Measurements from ENCODE around the gene MPZL2.
"Not testable (repeated sequence)": the region's sequence is repeated elsewhere in the genome, so short reads cannot be mapped to it uniquely, and the experiment has no call there.

The MPZL2 gene

DNA sequence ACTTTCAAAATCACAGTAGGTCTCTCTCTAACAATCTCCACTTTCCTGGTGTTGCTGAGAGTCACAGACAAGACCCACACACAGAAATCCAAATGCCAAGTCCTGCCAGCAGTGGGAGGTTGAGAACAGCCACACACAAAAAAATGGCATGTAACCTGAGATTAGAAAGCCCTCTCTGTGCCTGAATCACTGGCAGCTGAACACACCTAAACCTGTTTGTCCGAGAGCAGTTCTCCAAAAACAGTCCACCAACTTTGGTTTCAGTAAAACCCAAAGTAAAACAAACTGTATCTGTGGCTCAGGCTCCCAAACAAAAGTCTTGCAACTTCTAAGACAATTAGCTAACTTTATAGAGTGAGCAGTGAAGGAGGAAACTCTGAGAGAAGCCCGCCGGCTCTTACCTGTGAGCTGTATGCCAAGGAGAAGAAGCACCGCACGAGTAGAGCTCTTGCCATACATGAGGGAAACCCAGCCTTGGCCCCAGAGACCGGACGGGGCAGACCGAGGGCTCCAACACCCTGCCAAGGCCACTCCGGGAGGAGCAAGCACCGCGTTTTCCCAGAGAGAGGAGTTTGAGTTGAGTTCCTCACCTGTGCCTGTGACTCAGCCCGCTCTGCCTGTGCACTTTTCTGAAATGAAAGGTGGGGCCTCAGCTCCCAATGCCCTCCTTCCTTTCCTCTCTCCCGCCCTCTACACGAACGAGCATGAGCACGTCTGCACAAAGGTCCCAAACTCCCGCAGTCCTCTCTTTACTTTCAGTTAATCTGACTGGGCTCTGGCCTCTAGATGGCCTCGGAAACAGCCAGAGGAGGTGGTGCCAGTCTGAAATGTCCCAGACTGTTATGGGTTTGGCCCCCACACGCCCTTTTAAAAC, at the start of gene MPZL2:
Gene MPZL2 (minus strand): TSS at position 603 of the 874 bp plus-strand sequence. CDS start 144 bp downstream, at position 459.
- DNase-seq (ENCODE audit: low read depth, low spot score), result no peak
- TF ChIP-seq, protein P1, sequence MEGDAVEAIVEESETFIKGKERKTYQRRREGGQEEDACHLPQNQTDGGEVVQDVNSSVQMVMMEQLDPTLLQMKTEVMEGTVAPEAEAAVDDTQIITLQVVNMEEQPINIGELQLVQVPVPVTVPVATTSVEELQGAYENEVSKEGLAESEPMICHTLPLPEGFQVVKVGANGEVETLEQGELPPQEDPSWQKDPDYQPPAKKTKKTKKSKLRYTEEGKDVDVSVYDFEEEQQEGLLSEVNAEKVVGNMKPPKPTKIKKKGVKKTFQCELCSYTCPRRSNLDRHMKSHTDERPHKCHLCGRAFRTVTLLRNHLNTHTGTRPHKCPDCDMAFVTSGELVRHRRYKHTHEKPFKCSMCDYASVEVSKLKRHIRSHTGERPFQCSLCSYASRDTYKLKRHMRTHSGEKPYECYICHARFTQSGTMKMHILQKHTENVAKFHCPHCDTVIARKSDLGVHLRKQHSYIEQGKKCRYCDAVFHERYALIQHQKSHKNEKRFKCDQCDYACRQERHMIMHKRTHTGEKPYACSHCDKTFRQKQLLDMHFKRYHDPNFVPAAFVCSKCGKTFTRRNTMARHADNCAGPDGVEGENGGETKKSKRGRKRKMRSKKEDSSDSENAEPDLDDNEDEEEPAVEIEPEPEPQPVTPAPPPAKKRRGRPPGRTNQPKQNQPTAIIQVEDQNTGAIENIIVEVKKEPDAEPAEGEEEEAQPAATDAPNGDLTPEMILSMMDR (IDR thresholded peaks at IDR 0.05; ENCODE audit: low read depth, low read length), result no peak
- in situ Hi-C loops (cut with HindIII; ENCODE audit: low sequenced_read_pairs), result no loop called here

DNA sequence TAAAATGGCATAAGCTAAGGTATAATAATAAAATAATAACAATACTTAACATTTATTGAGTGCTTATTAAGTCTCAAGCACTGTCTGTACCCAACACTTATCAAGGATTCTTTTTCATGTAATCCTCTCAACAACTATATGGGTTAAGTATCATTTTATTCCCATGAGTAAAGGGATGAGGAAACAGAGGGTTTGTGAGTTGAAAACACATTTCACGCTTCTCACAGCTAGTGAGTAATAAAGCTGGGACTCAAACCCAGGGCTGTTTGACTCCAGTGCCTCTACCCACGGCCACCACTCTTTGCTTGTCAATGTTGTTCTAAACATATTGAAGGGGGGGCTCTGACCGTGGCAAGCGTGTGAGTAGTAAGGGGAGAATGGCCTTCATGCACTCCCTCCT, 49.1 kb upstream of the MPZL2 start:
- no peak overlapping the region for H3K4me3 ChIP-seq (ENCODE audit: low read depth, low read length)
- in situ Hi-C loops (cut with HindIII; ENCODE audit: low sequenced_read_pairs), result no loop called here
- TF ChIP-seq, protein P1 (IDR thresholded peaks at IDR 0.05; ENCODE audit: low read depth, low read length), result no peak
- no peak for DNase-seq (ENCODE audit: low read depth, low spot score)

More for the DNA sequence above, at the start of gene MPZL2:
- no peak within 1 kb of the TSS for H3K4me3 ChIP-seq (ENCODE audit: low read depth, low read length)

DNA sequence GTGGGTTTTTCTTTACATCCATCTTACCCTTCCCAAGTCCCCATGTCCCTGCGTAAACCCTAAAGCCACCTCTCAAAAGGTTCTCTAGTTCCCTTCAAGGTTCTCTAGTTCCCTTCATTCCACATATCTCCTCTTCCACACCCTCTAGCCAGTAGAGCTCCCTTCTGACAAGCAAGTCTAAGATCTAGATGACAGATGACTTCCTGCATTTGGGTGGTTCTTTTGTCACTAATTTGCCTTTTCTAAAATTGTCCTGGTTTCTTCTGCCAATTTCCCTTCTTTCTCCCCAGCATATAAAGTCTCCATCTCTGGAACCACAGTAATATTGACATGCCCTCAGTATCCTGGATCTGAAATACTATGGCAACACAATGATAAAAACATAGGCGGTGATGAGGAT, 48.2 kb upstream of the MPZL2 start:
- no peak overlapping the region for H3K4me3 ChIP-seq (ENCODE audit: low read depth, low read length)
- in situ Hi-C loops (cut with HindIII; ENCODE audit: low sequenced_read_pairs), result no loop called here
- DNase-seq (ENCODE audit: low read depth, low spot score), result no peak
- TF ChIP-seq, protein P1 (IDR thresholded peaks at IDR 0.05; ENCODE audit: low read depth, low read length), result no peak

DNA sequence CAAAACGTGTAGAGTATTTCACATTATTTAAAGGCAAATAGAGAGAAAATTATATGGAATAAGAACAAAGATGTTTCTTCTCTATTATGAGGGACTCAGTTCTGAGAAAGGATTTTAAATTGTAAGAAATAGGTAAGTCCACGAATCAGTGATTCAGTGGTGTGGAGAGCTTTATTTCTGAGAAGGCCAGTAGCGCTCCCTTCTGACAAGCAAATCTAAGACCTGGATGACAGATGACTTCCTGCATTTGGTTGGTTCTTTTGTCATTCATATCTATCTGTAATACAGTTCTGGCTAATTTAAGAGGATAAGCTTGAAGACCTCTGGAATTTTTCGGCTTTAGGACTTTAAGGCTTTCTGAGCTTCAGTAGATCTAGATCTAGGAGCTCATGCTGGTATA, 47.4 kb upstream of the MPZL2 start:
- DNase-seq (ENCODE audit: low read depth, low spot score), result no peak
- in situ Hi-C loops (cut with HindIII; ENCODE audit: low sequenced_read_pairs), result no loop called here
- no peak overlapping the region for H3K4me3 ChIP-seq (ENCODE audit: low read depth, low read length)
- TF ChIP-seq, protein P1 (IDR thresholded peaks at IDR 0.05; ENCODE audit: low read depth, low read length), result no peak

DNA sequence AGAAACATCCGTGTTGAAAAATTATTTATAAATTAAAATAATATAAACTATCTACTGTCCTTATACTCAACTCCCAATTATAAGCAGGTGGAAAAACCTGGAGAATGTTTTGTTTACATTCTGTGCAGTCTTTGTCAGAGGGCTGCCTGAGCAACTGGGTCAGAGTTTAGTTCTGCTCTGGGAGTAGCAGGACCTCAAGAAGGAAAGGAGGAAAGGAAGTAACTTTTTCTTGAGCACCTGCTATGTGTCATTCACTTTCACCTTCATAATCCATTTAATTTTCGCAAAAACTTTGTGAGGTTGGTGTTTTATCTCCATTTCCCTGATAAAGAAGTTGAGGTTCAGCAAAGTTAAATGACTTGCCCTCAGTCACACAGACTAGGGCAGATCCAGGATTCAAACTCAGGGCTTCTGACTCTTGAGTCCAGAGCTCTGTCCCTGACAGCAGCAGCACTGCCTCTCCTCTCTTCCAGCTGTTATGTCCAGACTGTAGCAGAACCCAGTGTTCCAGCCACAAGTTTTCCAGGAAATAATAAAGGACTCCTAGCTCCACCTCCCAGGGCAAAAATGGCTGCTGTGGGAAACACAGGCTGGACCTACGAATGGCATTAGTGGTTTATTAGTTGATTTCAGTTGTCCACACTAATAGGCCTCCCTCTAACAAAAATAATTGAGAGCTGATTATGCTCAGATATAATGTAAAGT, 46.8 kb upstream of the MPZL2 start:
- no peak overlapping the region for H3K4me3 ChIP-seq (ENCODE audit: low read depth, low read length)
- in situ Hi-C loops (cut with HindIII; ENCODE audit: low sequenced_read_pairs), result no loop called here
- TF ChIP-seq, protein P1 (IDR thresholded peaks at IDR 0.05; ENCODE audit: low read depth, low read length), result no peak
- no peak for DNase-seq (ENCODE audit: low read depth, low spot score)

DNA sequence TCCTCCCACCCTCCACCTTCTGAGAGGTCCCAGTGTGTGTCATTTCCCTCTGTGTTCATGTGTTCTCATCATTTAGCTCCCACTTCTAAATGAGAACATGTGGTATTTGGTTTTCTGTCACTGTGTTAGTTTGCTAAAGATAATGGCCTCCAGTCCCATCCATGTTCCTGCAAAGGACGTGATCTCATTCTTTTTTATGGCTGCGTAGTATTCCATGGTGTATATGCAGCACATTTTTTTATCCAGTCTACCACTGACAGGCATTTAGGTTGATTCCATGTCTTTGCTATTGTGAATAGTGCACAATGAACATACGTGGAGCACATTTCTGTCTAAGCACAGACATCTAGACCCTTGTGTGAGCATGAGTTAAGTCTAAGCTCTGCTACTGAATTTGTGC, 46.2 kb upstream of the MPZL2 start:
- TF ChIP-seq, protein P1 (IDR thresholded peaks at IDR 0.05; ENCODE audit: low read depth, low read length), result no peak
- in situ Hi-C loops (cut with HindIII; ENCODE audit: low sequenced_read_pairs), result no loop called here
- no peak for DNase-seq (ENCODE audit: low read depth, low spot score)
- no peak overlapping the region for H3K4me3 ChIP-seq (ENCODE audit: low read depth, low read length)

DNA sequence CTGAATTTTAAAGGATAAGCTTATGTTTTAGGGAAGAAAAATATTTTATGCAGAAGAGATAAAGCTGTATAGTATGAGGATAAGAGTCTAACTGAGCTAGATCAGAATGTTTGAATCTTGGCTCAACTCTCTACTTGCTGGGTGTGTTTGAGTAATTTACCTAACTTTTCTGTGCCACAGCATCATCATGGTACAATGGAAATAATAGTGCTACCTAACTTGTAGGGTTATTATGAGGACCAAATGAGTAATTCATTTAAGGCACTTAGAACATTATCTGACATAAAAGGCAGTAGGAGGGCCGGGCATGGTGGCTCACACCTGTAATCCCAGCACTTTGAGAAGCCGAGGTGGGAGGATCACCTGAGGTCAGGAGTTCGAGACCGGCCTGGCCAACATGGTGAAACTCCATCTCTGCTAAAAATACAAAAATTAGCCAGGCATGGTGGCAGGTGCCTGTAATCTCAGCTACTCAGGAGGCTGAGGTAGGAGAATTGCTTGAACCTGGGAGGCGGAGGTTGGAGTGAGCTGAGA, 45.0 kb upstream of the MPZL2 start:
- DNase-seq (ENCODE audit: low read depth, low spot score); in situ Hi-C loops (cut with HindIII; ENCODE audit: low sequenced_read_pairs); H3K4me3 ChIP-seq (ENCODE audit: low read depth, low read length): not testable (repeated sequence)

All from astrocyte of the spinal cord (primary cell).